ENCODE results near the gene DSTYK.
A peak's percentile ranks its signal among the peaks of the same experiment; 100 is the strongest.

Gene DSTYK, protein sequence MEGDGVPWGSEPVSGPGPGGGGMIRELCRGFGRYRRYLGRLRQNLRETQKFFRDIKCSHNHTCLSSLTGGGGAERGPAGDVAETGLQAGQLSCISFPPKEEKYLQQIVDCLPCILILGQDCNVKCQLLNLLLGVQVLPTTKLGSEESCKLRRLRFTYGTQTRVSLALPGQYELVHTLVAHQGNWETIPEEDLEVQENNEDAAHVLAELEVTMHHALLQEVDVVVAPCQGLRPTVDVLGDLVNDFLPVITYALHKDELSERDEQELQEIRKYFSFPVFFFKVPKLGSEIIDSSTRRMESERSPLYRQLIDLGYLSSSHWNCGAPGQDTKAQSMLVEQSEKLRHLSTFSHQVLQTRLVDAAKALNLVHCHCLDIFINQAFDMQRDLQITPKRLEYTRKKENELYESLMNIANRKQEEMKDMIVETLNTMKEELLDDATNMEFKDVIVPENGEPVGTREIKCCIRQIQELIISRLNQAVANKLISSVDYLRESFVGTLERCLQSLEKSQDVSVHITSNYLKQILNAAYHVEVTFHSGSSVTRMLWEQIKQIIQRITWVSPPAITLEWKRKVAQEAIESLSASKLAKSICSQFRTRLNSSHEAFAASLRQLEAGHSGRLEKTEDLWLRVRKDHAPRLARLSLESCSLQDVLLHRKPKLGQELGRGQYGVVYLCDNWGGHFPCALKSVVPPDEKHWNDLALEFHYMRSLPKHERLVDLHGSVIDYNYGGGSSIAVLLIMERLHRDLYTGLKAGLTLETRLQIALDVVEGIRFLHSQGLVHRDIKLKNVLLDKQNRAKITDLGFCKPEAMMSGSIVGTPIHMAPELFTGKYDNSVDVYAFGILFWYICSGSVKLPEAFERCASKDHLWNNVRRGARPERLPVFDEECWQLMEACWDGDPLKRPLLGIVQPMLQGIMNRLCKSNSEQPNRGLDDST

DNA sequence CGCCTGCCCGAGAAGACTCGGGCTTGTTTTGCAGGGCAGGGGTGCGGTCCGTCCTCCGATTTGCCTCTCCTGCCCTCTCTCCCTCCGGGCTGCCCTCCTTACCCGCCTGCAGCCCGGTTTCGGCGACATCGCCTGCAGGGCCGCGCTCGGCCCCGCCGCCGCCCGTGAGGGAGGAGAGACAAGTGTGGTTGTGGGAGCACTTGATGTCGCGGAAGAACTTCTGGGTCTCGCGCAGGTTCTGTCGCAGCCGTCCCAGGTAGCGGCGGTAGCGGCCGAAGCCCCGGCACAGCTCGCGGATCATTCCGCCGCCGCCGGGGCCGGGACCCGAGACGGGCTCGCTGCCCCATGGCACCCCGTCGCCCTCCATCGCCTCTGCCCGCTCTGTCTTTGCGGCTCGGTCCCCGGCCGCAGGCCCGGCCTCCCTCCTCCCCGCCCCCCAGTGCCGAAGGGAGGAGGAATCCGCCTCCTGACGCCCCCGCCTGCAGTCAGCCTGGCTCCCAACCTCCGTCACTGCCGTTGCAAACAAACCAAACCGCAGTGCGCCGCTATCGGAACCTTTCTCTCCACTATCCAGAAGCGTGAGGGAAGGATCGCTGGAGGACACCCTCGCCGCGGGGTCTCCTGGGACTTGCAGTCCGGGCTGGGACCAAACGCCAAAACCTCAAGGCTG, at the start of gene DSTYK:
Gene DSTYK (minus strand): TSS at position 534 of the 670 bp plus-strand sequence. CDS start 167 bp downstream, at position 367.
- peak; percentile 93 for DNase-seq (ENCODE audit: low spot score)

DNA sequence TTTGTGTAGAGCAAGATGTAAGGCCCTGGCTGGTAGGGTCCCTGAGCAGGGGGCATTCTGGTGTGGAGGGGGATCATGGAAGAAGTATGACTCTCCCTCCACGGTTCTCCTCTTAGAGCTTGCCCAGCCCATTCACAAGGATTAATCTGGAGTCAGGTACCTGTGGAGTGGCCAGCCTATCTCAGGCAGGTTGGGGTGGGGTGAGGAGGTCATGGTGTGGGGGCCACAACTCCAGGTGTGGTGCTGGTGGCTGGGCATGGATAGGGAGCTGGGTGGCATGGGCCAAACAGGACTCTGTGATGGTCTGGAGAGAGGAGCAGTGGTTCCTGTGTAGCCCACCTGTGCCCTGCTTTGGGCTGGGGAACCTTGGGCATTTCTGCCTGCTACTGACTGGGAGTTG, 48.5 kb upstream of the DSTYK start:
- DNase-seq (ENCODE audit: low spot score), result peak; percentile 58

DNA sequence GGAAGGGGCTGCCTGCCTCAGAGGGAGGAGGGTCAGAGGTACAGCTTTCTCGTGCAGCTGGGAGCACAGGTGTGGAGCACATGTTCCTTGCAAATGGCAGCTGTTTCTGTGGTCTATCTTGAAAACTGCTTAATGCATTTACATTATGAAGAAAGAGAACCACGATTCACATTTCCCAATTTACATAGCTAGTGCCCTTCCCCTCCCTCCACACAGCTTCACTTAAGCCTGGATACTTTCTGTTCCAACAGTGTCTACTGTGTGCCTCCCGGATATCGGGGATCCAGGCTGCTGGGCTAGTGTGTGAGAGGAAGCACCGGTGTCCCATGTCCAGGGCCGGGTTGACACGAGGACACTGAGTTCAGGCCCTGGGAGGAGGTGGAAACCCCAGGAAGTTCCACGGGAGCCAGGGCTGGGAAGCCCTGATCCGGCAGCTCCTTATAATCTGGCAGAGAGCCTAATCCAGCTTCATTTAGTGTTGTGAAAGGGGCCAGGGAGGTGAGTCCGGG, 47.9 kb upstream of the DSTYK start:
- DNase-seq (ENCODE audit: low spot score), result peak; percentile 46

DNA sequence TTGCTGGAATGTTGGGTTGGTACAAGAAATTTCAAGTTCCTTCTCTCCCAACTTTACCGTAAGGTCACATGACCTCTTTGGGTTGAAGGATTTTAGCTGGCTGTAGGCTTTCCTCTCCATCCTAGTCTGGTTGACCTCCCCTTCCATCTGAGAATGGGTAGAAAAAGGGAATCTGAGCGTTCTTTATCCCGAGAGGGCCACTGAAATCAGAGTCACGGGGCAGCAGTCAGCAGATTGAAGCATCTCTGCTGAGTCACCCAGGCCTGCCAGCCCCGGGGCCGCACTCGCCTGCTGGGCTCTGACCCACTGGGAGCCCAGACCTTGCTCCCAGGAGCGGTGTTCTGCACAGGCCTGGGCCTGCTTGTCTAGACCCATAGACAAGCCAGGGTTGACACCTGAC, 47.2 kb upstream of the DSTYK start:
- peak; percentile 70 for DNase-seq (ENCODE audit: low spot score)

DNA sequence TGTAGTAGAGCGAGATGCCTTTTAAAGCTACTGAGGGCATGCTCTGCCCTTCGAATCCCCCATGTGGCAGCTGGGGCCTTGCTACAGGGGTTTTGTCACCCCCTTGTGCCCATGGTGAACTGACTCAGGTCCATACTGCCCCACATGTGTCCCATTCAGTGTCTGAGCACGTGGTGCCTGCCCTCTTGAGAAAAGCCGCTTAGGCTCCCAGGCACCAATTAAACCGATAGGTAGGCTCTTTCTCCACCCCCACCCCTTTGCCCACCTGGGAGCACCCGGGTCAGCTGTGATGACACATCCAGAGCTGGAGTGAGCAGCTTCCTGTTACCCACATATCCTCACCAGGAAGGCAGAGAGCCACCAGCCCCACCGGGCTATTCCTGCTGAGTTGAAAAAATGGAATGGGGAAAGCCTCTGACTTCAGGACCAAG, 46.8 kb upstream of the DSTYK start:
- peak; percentile 71 for DNase-seq (ENCODE audit: low spot score)

DNA sequence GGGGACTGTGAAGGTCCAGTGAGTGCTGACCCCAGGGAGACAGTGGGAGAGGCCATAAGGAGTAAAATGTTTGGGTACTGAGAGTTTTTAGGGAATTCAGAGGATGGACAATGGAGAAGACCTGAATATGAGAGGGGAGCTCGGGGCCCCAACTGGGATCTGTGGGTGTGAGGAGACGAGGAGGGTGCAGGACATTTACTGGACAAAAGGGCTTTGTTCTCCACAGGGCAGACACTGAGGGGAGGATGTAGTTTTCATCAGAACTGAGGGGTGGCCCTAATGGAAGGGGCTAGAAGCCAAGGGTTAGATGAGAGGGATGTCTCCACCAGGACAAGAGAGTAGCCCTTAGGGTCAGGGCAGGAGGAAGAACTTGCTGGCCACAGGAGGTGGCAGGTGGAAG, 46.2 kb upstream of the DSTYK start:
- DNase-seq (ENCODE audit: low spot score), result no peak

DNA sequence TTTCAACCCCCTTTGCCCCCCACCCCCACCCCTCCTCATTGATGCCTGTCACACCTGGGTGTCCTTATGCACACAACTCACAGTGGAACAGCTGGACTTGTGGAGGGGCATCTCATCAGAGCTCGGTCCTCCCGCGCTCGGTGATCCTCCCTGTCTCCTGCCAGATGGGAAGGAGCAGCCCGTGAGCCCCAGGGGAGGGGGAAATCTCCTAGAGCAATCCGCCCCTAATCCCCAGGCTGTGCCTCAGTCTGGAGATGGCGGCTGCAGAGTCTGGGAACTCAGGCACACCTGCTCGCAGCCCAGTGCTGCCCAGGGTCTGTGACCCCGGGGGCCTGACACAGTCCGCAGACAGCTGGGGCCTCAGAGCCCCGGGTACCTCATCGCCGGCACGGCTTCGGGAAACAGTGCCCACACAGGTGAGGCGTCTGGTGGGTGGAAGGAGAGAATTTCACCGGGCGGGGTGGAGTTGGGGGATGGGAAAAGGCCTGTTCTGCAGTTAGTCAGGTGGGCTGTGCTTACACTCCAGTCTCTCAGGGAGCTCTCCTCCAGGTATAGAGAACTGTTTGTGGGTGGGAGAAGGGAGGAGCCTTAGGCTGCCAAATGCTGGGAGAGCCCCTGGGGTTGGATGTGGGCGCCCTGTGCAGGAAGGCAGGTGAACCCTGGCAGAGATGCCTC, 45.6 kb upstream of the DSTYK start:
- DNase-seq (ENCODE audit: low spot score), result peak; percentile 50

DNA sequence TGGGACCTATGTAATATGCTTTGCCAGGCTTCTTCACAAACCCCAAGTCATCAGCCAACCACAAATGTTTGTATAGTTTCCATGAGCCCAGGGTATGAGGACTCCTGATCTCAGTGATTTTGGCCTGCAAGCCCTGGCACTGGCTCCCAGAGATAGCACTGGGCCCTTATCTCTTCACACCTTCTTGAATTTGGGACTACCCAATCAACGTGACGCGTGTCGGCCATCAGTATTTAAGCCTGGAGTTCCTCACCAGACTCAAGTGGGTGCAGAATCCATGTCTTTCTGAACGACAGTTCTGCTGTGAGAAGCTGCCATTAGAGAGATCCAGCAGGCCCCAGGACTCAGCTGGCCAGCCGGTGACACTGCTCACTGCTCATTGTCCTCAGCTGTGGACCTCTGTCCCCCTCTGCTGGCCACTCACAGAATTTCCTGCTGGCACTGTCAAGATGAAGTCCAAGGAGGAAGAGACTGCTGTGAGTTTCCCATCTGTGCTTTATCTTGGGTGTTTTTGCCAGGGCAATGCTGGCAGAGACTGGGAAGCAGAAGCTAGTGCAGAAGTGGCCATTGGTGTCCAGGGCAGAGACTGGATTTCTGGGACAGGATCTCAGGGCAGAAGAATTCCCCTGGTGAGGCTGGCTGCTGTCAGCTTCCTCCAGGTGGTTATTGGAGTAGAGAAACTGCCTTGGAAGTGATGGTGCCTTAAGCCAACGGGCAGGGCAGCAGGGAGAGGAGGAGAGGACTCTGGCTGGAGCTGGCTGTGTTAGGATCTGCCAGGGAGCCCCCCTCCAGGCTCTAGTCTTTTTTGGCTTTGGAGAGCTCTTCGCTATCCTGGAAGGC, 44.7 kb upstream of the DSTYK start:
- DNase-seq (ENCODE audit: low spot score), result peak; percentile 98

DNA sequence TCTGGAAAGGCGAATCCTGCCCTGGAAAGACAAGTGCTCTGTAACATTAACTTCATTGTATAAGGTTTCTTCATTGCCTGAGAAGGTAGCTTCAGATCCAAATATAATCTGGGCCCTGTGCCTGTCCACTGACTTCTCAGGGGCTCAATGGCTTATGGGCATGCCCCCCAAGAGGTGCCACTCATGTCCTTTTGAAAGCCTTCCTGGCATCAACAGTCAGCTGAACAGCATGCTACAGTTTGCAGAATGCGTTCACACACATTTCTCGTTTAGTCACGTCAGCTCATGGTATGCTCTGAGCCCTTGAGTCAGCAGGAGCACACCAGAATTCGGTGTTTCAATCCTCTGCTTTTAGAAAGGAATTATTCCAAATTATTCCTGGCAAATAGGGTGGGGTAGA, 40.1 kb upstream of the DSTYK start:
- peak; percentile 45 for DNase-seq (ENCODE audit: low spot score)

DNA sequence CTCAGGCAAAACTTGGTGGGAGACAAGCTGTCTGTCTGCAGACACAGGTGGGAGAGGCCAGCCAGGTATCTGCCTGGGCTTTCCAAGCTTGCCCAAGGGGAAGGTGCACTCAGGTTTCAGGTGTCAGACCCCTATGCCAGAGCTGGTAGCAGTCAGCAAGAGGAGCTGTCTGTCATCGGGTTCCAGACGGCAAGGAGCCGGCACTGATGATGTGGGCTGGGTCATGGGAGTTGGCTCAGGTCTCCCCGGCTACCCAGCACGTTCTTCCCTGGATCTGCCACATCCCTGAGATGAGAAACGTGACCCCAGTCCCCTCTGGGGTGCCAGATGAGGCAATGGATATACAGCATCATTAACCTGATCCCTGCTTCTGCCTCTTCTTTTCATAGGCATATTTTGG, 39.2 kb upstream of the DSTYK start:
- peak; percentile 40 for DNase-seq (ENCODE audit: low spot score)

DNA sequence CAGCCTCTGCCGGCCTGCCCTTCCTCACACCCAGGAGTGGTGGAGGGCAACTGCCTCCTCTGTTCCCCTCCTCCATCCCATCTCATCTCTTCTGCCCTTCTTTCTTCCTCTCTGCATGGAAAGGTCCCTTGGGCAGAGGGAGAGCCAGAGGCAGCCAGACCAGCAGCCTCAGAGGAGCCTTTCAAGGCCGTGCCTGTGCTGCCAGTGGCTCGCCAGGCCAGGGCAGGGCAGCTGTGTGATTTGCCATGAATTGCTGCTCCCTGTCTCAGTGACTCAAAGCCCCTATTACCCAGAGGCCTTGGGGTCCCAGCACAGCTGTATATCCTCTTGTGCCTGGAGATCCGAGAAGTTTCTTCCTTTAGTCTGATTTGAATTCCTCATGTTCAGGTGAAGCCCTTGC, 38.1 kb upstream of the DSTYK start:
- no peak for DNase-seq (ENCODE audit: low spot score)

DNA sequence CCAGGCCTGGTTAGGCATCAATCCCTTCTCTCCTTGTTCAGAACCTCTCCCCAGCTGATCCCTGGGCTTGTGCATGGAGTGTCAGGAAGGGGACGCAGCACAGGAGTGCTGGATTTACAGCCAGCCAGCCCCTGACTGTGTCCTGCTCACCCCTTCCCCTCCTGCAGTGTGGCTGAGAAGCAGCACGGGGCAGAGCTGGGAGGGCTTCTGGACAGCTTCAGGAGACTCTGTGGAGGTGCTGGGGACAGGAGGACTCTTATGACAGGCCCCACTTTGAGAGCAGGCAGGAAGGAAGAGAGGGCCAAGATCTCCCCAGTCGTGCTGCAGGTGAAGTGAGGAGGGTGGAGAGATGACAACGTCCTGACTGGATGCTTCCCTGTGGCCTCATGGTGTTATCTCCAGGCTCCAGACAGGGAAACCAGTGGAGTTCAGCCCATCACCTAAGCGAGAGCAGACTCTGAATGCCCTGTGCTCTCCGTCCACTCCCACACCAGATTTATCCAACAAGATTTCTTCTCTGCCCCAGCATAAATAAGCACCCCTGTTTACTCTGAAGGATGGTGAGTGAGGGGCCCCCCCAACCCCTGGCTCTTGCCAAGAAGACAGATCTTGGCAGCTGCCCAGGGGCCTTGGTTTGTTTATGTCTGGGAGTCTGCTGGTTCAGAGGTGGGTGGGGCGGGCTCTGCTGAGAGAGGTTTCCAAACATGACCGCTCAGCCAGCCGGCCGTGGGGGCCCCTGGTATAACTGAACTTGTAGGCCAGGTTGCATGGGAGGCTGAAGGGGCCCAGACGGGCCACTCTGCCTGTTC, 37.5 kb upstream of the DSTYK start:
- DNase-seq (ENCODE audit: low spot score), result peak; percentile 97

DNA sequence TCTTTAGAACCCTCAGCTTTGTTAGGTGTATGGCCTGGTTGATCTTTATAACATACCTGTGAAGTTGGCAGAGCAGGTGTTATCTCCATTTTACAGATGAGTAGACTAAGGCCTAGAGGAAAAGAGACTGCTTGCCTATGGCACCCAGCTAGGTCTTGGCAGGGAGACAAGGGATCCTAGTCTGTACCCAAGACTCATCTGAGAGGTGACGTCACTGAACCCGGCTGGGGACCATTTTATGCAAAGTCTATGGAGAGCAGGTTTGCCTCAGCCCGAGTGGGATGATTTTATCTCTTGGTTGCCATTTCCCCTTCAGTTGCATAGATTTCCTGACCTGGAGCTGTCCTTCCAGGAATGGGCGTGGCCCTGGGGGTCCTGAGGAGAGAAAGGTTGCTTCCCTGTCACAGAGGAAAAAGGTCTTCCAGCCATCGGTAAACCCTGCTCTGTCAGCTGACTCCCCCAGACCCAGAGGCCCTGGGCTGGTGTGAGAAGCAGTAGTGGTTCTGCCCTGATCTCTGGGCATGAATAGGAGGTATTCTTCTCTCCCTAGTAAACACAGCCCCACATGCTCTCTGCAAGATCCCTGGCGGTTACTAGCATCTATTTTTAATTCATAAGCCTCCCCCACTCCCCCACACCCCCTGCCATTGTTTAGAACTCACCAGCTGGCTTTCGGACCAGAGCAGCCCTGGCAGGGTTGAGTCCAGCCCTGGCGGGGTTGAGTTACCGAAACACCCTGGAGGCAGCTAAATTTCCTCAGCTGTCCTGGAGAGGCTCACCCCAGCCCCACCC, 35.8 kb upstream of the DSTYK start:
- DNase-seq (ENCODE audit: low spot score), result peak; percentile 90

DNA sequence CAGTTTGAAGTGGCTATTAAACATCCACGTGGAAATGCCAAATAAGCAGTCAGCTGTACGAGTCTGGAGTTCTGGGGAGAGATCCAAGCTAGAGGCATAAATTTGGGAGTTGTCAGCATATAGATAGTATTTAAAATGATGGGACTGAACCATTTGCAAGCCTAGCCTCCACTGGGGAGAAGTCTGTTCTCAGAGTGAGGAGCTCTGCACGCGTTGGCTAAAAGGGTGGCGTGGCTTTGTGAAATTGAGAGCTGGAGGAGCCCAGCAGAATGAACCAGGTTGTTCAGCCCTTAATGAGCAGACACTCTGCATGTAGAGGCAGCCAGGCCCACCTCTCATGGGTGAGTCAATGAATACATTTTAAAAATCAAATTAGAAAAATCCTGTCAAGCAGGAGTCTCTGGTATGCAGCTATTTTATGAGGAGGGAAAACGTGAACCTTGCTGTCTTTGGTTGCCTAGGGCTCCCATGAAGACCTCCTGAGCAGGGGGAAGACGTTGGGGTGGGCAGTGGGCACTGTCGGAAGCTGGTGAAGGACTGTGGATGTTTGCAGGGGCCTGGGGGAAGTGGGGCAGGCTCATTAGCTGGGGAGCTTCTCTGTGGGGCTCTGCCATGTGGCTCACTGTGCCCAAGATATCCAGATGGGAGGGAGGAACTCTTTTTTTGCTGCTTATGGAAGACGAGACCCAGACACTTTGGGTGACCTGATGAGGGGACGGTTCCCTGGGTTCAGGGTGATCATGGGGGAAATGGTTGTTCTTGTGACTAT, 35.0 kb upstream of the DSTYK start:
- no peak for DNase-seq (ENCODE audit: low spot score)

DNA sequence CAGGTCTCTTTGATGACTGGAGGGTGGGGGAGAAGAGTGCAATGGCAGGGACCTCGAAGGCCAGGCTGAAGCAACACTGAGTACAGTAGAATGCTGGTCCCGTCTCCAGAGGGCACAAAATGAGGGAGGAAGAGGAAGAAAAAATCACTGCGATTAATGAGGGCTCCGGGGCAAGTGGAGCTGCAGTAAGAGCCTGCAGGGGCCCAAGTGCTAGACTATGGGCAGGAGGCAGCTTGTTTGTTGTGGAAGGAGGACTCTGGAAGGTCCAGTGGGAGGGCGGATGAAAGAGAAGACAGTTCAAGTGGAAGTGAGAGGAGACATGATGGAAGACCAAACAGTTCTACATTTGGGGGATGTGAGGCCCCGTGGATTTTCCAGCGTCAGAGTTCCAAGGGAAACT, 33.6 kb upstream of the DSTYK start:
- no peak for DNase-seq (ENCODE audit: low spot score)

DNA sequence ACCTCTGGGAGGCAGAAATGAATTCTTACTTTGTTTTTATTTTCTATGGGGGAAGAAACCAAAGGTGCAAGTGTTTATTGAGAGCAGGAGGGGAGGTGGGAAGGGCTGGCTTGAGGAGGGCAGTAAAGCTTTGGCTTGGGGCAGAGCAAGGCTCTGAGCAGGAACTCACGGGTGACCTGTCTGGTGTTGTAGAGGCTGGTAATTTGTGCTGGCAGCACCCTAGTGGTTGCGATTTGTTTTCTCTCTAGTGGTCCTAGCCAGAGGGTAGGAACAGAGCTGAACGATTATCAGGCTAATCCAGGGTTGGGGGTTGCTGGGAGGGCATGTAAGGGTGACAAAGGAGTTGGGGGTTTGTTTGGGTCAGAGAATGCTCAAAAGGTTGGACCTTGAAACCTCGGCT, 32.9 kb upstream of the DSTYK start:
- DNase-seq (ENCODE audit: low spot score), result no peak

DNA sequence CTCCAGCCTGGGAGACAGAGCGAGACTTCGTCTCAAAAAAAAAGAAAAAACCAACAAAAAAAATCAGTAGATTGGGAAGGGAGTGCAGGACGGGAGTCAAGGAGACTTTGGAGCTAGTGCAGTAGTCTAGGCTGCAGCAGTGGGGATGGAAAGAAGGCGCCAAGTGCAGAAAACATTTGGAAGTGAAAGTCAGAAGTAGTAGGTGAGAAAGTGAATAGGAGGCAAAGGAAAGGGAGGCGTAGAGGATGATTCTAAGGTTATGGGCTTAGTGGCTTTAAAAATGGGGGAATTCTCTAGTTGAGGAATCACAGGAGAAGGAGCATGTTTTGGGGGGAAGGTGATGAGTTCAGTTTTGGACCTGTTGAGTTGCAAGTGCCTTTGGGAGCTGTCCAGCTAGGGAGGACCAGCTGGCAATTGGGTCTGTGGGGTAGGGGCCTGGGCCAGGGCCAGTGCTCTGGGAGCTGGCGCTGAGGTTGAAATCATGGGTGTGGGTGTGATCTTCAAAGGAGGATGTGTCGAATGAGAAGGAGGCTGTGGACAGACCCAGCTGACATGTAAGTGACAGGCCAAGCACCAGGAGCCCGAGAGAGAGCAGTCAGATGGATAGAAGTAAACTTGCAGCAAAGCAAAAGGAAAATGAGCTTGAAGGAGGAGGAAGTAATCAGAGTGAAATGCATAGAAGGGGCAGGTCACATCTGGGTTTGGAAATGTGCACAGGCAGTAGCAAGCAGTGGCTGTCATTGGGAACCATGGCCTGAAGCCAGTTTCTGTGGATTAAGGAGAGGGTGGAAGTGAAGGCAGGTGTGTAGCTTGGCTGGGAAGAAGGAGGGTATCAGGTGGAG, 32.1 kb upstream of the DSTYK start:
- no peak for DNase-seq (ENCODE audit: low spot score)
